DMS114 treated with DMSO at 0.1 percent for 48 hours (cell line): ENCODE data around the gene RFPL2.

Experiments used
- DNase-seq: peaks from one replicate; lab custom pipeline; 2025; ENCODE audit not compliant: unreplicated experiment; lab: John Stamatoyannopoulos, UW

Gene RFPL2

GRCh38 chr22:32204856-32205722, at the start of gene RFPL2:
TSS of gene RFPL2 (minus strand) at chr22:32205073. CDS start at chr22:32202451, 2,622 bp downstream.
- peak; percentile 70 for DNase-seq

GRCh38 chr22:32249231-32249630, 44.4 kb upstream of the RFPL2 start:
- DNase-seq: no peak

DNA sequence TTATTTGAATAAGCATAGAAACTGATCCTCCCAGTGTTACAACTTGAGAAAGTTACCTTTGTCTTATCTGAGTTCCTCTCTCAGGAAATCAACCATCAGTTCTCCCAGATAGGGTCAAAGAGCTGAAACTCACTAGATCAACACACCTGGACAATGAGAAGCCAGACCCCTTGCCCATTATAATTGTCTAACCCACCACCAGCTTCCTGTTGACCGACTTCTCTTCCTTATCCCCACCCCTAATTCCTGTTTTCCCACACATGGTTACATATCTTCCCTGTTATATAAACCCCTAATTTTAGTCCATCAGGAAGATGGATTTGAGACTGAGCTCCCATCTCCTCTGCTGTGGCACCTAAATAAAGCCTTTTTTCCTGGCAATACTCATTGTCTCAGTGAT, 43.4 kb upstream of the RFPL2 start:
- no peak for DNase-seq

DNA sequence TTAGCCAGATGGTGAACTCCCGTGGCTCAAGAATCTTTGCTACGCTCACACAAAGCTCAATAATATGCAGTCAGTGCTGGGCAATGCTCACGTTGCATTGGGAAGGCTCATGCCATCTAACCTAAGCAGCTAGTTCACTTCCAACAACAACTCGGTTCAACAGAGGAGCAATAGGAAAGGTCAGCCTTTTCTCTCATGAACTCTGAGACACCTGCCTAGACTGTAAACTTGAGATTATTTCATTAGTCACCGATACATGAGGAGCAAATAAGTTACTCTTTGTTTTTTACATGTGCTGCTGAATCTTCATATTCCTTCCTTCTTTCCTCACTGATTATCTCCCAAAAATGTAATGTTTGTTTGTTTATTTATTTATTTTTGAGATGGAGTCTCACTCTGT, 41.3 kb upstream of the RFPL2 start:
- DNase-seq: no peak

DNA sequence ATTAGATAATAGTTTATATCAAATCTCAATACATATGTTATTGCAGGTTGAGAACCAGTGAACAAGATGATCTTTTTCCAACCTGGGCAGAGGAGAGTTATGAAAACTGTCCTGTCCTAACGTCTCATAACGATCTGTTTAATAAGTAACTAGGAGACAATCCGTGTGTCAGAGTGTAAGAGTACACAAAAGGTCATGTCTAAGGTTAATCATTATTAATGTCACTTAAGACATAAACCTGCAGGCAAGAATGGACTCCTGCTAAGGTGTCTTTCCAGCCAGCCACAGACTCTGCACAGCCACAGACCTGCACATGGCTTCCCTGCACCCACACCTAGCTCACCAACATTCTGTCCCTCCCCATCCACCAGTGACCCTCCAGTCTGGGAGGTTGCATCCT, 40.2 kb upstream of the RFPL2 start:
- DNase-seq: no peak

- DNase-seq: no peak
Observed at GRCh38 chr22:32244547-32244946, 39.7 kb upstream of the RFPL2 start.

- no peak for DNase-seq
Observed at GRCh38 chr22:32240461-32240860, 35.6 kb upstream of the RFPL2 start.

DNA sequence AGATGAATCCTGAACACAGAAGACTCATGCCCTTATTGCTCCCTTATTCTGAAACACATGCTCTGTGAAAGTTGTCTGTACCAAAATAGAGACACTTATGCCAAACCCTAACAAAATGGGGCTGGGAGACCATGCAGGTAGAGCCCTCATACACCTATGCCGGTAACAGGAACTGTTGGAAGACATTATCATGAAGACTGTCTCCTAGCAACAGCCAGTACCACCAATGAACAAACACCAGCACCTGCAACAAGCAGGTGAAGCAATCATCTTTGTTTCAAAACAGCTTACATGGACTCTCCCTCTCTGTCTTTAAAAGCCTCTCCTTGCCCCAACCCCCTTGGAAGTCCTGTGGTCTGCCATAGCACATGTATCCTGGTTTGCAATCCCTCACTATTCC, 33.0 kb upstream of the RFPL2 start:
- DNase-seq: no peak

DNA sequence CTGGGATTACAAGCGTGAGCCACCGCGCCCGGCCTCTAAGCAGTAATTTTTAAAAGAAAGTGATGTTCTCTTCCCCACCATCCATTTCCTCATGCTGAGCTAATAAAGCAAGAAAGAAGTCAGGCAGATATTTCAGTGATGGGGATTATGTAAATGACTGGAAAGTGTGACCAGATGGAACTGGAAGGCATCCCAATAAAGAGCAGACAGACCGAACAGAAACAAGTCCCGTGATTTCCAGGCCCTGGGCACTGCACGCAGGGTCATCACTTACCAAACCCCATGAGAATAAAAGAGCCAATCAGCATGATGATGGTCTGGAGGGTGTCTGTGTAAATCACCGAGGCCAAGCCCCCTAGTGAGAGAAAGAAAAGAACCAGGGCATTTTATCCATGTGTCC, 32.1 kb upstream of the RFPL2 start:
- no peak for DNase-seq

DNA sequence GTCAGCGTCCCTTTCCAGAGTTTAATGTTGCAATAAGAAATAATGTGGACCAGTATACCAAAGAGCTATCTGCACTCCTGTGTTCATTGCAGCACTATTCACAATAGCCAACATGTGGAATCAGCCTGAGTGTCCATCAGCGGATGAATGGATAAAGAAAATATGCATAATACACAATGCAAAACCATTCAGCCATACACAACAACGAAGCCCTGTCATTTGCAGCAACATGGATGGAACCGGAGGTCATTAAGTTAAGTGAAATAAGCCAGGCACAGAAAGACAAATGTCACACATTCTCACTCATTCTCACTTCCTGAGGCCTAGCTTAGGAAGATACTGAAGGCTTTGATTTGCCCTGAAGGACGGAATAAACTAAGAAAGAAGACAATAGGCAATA, 28.2 kb upstream of the RFPL2 start:
- DNase-seq: no peak

DNA sequence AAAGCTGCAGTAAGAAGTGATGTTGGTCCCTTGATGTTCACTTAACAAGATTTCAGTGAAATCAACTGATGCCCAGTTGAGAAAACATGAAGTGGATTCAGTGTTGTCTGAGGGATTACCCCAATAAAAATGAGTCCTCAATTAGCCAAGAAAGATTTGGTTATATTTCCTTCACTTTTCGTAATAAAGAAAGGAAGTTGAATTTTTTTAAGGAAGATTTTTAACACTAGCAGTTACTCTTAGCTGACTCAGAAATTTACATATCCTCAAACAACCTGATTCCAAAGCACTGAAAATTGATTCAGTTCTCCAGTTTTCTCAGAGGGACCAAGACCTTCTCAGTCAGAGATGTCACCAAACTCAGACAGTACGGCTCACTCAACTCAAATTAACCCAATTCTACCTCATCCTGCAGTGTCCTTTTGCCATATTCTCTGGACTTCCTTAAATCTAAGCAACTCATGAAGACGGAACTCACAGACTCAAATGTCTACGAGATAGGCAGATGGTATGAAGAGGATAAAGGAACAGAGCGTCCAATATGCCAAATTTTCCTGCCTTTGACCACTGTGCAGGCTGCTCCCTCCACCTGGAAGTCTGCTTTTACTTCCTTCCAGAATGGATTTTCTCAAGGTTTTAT, 27.4 kb upstream of the RFPL2 start:
- no peak for DNase-seq

GRCh38 chr22:32226326-32227104, 21.6 kb upstream of the RFPL2 start:
- no peak for DNase-seq

DNA sequence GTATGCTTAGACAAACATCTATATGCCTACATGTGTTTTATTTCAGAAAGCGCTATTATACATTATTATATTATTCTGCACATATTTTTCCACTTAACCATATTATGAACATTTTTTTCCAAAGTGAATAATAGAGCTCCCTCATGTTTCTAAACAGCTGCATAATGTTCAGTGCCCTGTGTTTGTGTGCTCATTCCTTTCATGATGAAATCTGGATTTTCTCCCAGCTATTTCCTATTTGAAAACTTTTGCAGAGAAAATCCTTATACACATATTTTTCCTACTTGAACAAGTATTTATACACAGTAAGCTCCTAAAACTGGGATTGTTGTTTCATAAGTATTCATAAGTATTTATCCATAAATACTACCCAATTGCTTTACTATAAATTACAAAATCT, 18.1 kb upstream of the RFPL2 start:
- DNase-seq: no peak

GRCh38 chr22:32219026-32219425, 14.2 kb upstream of the RFPL2 start:
- DNase-seq: no peak

- DNase-seq: no peak
Observed at GRCh38 chr22:32218470-32218869, 13.6 kb upstream of the RFPL2 start.

DNA sequence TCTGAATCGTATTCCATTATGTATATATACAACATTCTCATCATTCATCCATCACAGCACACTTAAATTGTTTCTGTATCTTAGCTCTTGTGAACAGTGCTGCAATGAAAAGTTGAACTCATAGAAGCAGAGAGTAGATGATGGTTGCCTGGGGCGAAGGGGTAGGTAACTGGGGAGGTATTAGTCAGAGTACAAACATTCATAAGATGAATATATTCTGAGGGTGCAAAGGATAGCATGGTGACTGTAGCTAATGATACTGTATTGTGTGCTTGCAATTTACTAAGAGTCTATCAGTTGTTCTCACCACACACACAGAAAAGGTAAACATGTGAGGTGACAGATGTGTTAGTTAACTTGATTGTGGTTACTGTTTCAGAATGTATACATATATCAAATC, 12.6 kb upstream of the RFPL2 start:
- no peak for DNase-seq

GRCh38 chr22:32216911-32217310, 12.0 kb upstream of the RFPL2 start:
- DNase-seq: no peak

DNA sequence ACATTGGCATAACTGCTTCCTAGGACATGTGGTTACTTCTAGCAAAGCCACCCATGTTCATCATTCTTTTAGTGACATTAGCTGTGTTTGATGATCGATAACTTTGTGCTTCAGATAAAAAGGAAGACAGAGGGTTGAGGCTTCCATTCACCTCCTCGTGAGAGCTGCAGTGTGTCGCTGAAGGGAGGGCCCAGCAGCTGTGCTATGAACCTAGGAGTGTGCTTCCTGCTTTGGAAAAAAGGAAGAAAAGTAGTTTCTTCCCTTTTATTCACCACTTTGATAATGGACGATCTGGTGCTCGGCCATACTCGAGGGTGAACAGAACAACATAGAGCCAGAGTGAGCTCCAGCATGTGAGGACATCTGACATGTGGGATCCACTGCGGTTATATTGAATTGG, 6.1 kb upstream of the RFPL2 start:
- no peak for DNase-seq

DNA sequence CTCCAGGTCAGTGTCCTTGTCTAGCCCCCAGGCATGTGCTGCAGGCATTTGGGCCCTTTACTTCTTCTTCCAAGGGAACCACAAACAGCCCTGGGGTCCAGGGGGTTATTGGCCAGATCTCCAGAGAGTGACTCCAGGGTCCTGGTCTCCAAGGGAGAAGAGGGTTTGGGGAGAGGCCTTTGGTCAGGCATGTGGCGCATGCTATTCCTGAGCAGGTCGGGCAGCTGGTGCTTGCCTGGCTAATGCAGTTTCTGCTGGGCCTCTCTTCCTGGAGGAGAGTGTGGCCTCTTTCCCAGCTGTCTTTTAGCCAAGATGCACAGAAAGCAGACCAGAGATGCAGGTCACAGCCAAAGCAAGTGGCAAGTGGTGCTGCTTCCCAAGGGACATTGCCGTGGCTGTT, 3.8 kb upstream of the RFPL2 start:
- no peak for DNase-seq

DNA sequence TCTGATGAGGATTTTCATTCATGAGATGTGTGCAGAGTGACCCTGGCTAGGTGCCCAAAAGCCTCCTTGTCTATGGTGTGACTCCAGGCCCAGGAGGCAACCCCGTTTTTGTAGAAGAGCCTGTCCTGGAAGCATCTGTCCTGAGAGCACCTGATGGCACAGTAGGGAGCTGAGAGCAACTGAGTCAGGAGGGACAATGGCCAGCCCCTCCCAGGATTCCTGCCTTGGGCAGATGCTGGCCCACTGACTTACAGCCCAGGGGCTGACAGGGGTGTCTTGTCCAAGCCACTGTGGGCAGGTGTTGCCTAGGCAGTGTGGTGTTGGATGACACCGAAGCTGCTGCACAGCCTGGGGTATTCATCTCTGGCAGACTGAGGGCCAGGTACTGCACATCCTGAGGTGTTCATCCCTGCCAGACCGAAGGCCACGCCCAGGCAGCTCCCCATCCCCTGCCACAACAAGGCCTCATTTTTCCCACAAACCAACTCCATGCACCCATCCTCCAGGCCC, 3.2 kb upstream of the RFPL2 start:
- DNase-seq: no peak
